Gastrocnemius medialis (tissue), 4 donors: ENCODE measurements around the gene RBM19. TPM values are rescaled to one million over a fixed set of nuclear protein-coding genes. Genes with fewer than 3 reads are reported as not detected.

ENCODE experiments used
- ATAC-seq, 2 donors: fragments of 150-250 bp; one replicate each; pipeline ENCODE4 v1.9.1; 2016
- DNase-seq, 2 donors: peaks; one replicate each; pipeline ENCODE4 v3.0.0-alpha.2; 2019
- H3K27ac ChIP-seq, 4 donors: fragments of 200-600 bp; sonication (generic); 1 replicate in 1 of 4; 2 replicates in 3 of 4; pipeline ENCODE4 v1.5.1; 2016 to 2018; ENCODE audit warnings: mild to moderate bottlenecking in 2 of 4, moderate library complexity in 1 of 4
- H3K27me3 ChIP-seq, 3 donors: fragments of 200-600 bp; sonication (generic) in 2 of 3; 1 replicate in 1 of 3; 2 replicates in 2 of 3; pipeline versions ENCODE4 v1.5.1 to v1.6.0; 2016 to 2019; ENCODE audit warnings: mild to moderate bottlenecking in 1 of 3, moderate library complexity in 1 of 3
- H3K36me3 ChIP-seq, 2 donors: fragments of 200-600 bp; sonication (generic) in 1 of 2; one replicate each; pipeline ENCODE4 v1.5.1; 2017 to 2018
- H3K4me1 ChIP-seq, 2 donors: fragments of 200-600 bp; sonication (generic) in 1 of 2; one replicate each; pipeline ENCODE4 v1.5.1; 2016 to 2017; ENCODE audit warnings: mild to moderate bottlenecking in 2 of 2
- H3K4me3 ChIP-seq, 4 donors: fragments of 200-600 bp; sonication (generic) in 3 of 4; 1 replicate in 1 of 4; 2 replicates in 3 of 4; pipeline ENCODE4 v1.5.1; 2016 to 2019; ENCODE audit warnings: mild to moderate bottlenecking in 2 of 4
- H3K9me3 ChIP-seq, 3 donors: fragments of 200-600 bp; sonication (generic) in 2 of 3; 1 replicate in 1 of 3; 2 replicates in 2 of 3; pipeline ENCODE4 v1.5.1; 2016 to 2019
- POLR2A ChIP-seq, 2 donors: fragments of 450-650 bp; IDR thresholded peaks; one replicate each; pipeline ENCODE4 v1.6.1; 2017; ENCODE audit warnings: antibody characterized with exemption in 2 of 2, mild to moderate bottlenecking in 2 of 2, moderate library complexity in 2 of 2
- in situ Hi-C, 4 donors: fragments of 200-750 bp; cut with MboI; loops; one replicate each; pipeline versions ENCODE4 v1.15.0 to v1.8.0; 2017; ENCODE audit warnings: low sequenced_read_pairs in 4 of 4
- intact Hi-C: fragments of 100-400 bp; cut with DNase I; formaldehyde crosslinking; loops from one replicate; pipeline ENCODE4 v1.15.1; 2023; ENCODE audit warnings: low total_unique reads
- total RNA-seq, 4 donors: library from RNA; depleted of rRNA; stranded (reverse); fragments of >200 nt; gene quantifications; one replicate each; pipeline versions ENCODE4 v1.1.0 to v1.2.3, GENCODE V29; 2016
- TF ChIP-seq, protein P1 (sequence below), 5 experiments: fragments of 450-650 bp in 3 of 5; fragments of 200-600 bp in 2 of 5; sonication (generic) in 2 of 5; IDR thresholded peaks in 4 of 5; conservative IDR thresholded peaks in 1 of 5; 1 replicate in 4 of 5; 2 replicates in 1 of 5; pipeline ENCODE4 v1.5.1; 2016 to 2019; ENCODE audit warnings: antibody characterized with exemption in 5 of 5, mild to moderate bottlenecking in 3 of 5, moderate library complexity in 3 of 5

The RBM19 gene
- total RNA-seq, 4 donors from 2014 or later: 21.2 to 28.3 (median 26.8) TPM

DNA sequence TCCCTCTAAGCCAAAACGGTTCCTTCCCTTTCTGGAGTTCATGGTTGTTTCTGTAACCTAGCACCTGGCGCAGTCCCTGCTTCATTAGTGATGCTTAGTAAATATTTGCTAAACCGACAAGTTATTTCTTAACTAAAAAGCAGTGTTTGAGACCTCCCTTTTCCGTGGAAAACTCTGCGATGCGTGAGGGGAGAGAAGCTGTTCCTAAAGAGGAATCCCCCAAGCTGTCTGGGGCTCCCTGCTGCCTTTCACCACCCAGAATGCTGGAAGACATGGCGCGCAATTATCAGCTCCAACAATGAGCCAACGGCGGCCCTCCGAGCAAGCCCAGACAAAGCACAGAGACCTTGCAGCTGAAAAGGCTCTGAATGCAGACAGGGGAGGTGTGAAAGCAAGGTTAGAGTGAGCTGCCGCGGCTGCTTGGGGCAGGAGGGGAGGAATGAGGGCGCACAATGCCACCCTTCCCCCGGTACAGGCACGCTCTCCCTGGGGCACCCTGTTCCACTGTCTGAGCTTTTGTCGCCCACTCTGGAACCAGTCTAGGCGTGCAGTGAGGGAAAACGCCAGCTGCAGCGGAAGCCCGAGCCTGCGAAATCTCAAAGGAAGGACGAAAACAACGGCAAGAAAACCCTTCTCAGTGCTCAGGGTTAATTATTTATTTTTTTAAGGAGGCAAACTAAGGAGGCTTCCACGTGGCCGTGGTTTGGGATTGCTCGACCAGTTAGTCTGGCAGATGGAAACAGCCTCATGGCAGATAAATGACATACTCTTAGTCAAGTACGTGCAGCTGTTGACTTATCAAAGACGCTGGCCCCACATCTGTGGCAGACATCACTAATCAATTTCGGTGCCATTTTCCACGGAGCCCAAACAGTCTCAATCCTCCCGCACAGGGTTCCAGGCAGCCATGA is 66.3 kb downstream of the RBM19 start:
- no peak for DNase-seq
- Histone ChIP-seq H3K27ac (no peak overlapping the region), H3K27me3 (no peaks in the 10 kb centered on the region), H3K36me3 (peaks cover 0 to 14% of the 10 kb centered on the region in 2 donors), H3K4me3 (no peak overlapping the region), H3K4me1 (no peaks in the 10 kb centered on the region), H3K9me3 (no peaks in the 10 kb centered on the region)
- TF ChIP-seq, protein P1, sequence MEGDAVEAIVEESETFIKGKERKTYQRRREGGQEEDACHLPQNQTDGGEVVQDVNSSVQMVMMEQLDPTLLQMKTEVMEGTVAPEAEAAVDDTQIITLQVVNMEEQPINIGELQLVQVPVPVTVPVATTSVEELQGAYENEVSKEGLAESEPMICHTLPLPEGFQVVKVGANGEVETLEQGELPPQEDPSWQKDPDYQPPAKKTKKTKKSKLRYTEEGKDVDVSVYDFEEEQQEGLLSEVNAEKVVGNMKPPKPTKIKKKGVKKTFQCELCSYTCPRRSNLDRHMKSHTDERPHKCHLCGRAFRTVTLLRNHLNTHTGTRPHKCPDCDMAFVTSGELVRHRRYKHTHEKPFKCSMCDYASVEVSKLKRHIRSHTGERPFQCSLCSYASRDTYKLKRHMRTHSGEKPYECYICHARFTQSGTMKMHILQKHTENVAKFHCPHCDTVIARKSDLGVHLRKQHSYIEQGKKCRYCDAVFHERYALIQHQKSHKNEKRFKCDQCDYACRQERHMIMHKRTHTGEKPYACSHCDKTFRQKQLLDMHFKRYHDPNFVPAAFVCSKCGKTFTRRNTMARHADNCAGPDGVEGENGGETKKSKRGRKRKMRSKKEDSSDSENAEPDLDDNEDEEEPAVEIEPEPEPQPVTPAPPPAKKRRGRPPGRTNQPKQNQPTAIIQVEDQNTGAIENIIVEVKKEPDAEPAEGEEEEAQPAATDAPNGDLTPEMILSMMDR (IDR thresholded peaks at IDR 0.05 in 4 of 5, conservative IDR thresholded peaks at IDR 0.05 in 1 of 5): no peak
- TF ChIP-seq POLR2A (IDR thresholded peaks at IDR 0.05): no peak
- intact Hi-C loops (no loop called here), in situ Hi-C loops (loop anchor here (25.0 kb wide), 1 partner anchor 438 kb away; the partner anchor contains the start of gene LHX5 (in 4 of the 4))
- ATAC-seq: no peak

DNA sequence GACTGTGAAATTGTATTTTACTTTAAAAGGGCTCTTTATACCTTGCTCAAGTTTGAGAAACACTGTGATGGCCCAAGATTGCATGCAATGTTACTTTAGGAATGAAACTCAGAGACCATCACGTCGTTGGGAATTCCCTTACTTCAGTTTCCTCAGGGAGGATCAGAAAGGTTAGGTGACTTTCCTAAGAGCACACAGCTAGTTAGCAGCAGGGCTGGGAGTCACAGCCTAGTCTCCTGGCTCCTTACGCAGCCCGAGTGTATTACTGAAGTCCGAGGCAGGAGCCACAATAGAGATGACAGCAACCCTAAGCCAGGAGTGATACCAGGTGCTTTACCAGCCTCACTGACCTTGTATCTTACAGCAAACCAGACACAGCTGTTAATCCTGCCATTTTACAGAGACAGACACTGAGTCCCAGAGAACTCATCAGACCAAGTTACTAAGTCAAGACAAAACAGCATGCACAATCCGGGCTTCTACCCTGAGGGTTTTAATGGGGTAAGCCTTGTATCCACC is 67.0 kb downstream of the RBM19 start:
- TF ChIP-seq POLR2A (IDR thresholded peaks at IDR 0.05): no peak
- TF ChIP-seq, protein P1 (IDR thresholded peaks at IDR 0.05 in 4 of 5, conservative IDR thresholded peaks at IDR 0.05 in 1 of 5): no peak
- H3K9me3 ChIP-seq: no peaks in the 10 kb centered on the region
- H3K4me1 ChIP-seq: no peaks in the 10 kb centered on the region
- DNase-seq: no peak
- intact Hi-C loops: no loop called here
- no peak overlapping the region for H3K27ac ChIP-seq
- no peak overlapping the region for H3K4me3 ChIP-seq
- no peaks in the 10 kb centered on the region for H3K27me3 ChIP-seq
- in situ Hi-C loops: no loop called here
- peaks cover 0 to 14% of the 10 kb centered on the region in 2 donors for H3K36me3 ChIP-seq
- ATAC-seq: no peak

DNA sequence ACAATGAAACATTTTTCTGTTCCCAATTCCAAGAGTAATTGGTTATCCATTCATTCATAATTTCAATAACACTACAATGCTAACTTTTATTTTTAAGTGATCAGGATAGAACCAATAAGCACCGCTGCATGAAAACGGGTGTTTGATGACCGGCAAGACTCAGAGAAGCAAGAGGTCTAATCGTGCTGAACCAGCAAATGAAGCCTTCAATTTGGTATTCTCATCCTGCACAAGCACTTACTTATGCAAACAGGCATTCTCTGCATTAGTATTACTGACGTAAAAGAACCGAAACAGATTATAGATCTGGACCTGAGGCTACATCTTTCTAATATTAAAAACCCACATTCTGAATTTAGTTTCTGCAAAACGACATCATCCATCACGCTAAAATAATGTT is 67.7 kb downstream of the RBM19 start:
- in situ Hi-C loops (no loop called here), intact Hi-C loops (no loop called here)
- Histone ChIP-seq H3K4me3 (no peak overlapping the region), H3K27me3 (no peaks in the 10 kb centered on the region), H3K9me3 (no peaks in the 10 kb centered on the region), H3K27ac (no peak overlapping the region), H3K36me3 (peaks cover 0 to 9% of the 10 kb centered on the region in 2 donors), H3K4me1 (no peaks in the 10 kb centered on the region)
- TF ChIP-seq, protein P1 (IDR thresholded peaks at IDR 0.05 in 4 of 5, conservative IDR thresholded peaks at IDR 0.05 in 1 of 5): no peak
- no peak for TF ChIP-seq POLR2A (IDR thresholded peaks at IDR 0.05)
- ATAC-seq: no peak
- DNase-seq: no peak

DNA sequence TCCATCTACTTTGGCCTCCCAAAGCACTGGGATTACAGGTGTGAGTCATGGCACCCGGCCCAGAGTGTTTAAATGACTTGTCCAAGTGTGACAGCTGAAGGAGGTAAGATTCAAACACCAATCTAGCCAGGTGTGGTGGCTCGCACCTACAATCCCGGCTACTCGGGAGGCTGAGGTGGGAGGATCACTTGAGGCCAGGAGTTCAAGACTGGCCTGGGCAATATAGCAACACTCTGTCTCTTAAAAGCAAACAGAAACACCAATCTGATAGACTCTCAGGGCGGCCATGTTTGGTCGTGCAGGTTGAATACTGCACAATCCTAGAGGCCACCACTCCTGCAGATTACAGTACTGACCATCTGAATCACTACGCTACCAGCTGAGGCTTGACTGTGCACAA is 68.7 kb downstream of the RBM19 start:
- Histone ChIP-seq H3K9me3 (no peaks in the 10 kb centered on the region), H3K36me3 (peaks cover 0 to 4% of the 10 kb centered on the region in 2 donors), H3K4me1 (no peaks in the 10 kb centered on the region), H3K27ac (no peak overlapping the region), H3K4me3 (no peak overlapping the region), H3K27me3 (no peaks in the 10 kb centered on the region)
- in situ Hi-C loops (no loop called here), intact Hi-C loops (no loop called here)
- DNase-seq: no peak
- no peak for ATAC-seq
- no peak for TF ChIP-seq POLR2A (IDR thresholded peaks at IDR 0.05)
- TF ChIP-seq, protein P1 (IDR thresholded peaks at IDR 0.05 in 4 of 5, conservative IDR thresholded peaks at IDR 0.05 in 1 of 5): no peak
